Germinal center (tissue), 1 donor: ENCODE results near the gene KCNH1.

Source experiments
- DNase-seq: peaks from one replicate; pipeline ENCODE4 v3.0.0; 2012; ENCODE audit warnings: mixed read lengths, low spot score

Gene KCNH1

GRCh38 chr1:210754878-210755665 lies 378.9 kb downstream of the KCNH1 start:
- DNase-seq: no peak

GRCh38 chr1:210751911-210752310 lies 382.0 kb downstream of the KCNH1 start:
- no peak for DNase-seq

- DNase-seq: no peak
Observed at GRCh38 chr1:210750468-210750867, 383.5 kb downstream of the KCNH1 start.

GRCh38 chr1:210748796-210749195 lies 385.2 kb downstream of the KCNH1 start:
- no peak for DNase-seq

- no peak for DNase-seq
Observed at GRCh38 chr1:210747890-210748289, 386.1 kb downstream of the KCNH1 start.

GRCh38 chr1:210747112-210747511 lies 386.8 kb downstream of the KCNH1 start:
- DNase-seq: no peak

- DNase-seq: no peak
Observed at GRCh38 chr1:210746024-210746731, 387.8 kb downstream of the KCNH1 start.

- no peak for DNase-seq
Observed at GRCh38 chr1:210743038-210743437, 390.9 kb downstream of the KCNH1 start.

- no peak for DNase-seq
Observed at GRCh38 chr1:210741564-210741963, 392.4 kb downstream of the KCNH1 start.

GRCh38 chr1:210739627-210740026 lies 394.3 kb downstream of the KCNH1 start:
- DNase-seq: no peak

GRCh38 chr1:210738256-210738655 lies 395.7 kb downstream of the KCNH1 start:
- DNase-seq: no peak

GRCh38 chr1:210736713-210737112 lies 397.2 kb downstream of the KCNH1 start:
- DNase-seq: no peak

- no peak for DNase-seq
Observed at GRCh38 chr1:210731597-210731996, 402.4 kb downstream of the KCNH1 start.

- no peak for DNase-seq
Observed at GRCh38 chr1:210731193-210731592, 402.8 kb downstream of the KCNH1 start.

- no peak for DNase-seq
Observed at GRCh38 chr1:210730023-210730422, 403.9 kb downstream of the KCNH1 start.

GRCh38 chr1:210728437-210729149 lies 405.4 kb downstream of the KCNH1 start:
- DNase-seq: no peak

- DNase-seq: no peak
Observed at GRCh38 chr1:210727709-210728108, 406.2 kb downstream of the KCNH1 start.

- DNase-seq: no peak
Observed at GRCh38 chr1:210726621-210727020, 407.3 kb downstream of the KCNH1 start.

- DNase-seq: no peak
Observed at GRCh38 chr1:210724768-210725167, 409.2 kb downstream of the KCNH1 start.

- no peak for DNase-seq
Observed at GRCh38 chr1:210723646-210724045, 410.3 kb downstream of the KCNH1 start.

GRCh38 chr1:210722410-210723081 lies 411.4 kb downstream of the KCNH1 start:
- no peak for DNase-seq

- no peak for DNase-seq
Observed at GRCh38 chr1:210715072-210715471, 418.9 kb downstream of the KCNH1 start.
